NK-92 treated with Interleukin-12 subunit alpha and Interleukin-12 subunit beta, amount 100 ng/mL, for 24 hours (cell line): ENCODE results near the gene EEF1A2.
A peak's percentile ranks its signal among the peaks of the same experiment; 100 is the strongest.

Experiments
- DNase-seq: peaks from one replicate; lab custom pipeline; 2025; lab: John Stamatoyannopoulos, UW

Gene EEF1A2

GRCh38 chr20:63499338-63499969 is 571 bp upstream of the EEF1A2 start:
- DNase-seq, result no peak

- no peak for DNase-seq
Observed at GRCh38 chr20:63497946-63498935, 642 bp downstream of the EEF1A2 start.

- no peak for DNase-seq
Observed at GRCh38 chr20:63497138-63497945, 1.5 kb downstream of the EEF1A2 start.

GRCh38 chr20:63496596-63497120 is 2.2 kb downstream of the EEF1A2 start:
- DNase-seq, result no peak

GRCh38 chr20:63495741-63496595 is 2.9 kb downstream of the EEF1A2 start:
- DNase-seq, result peak; percentile 44

GRCh38 chr20:63495167-63495720 is 3.6 kb downstream of the EEF1A2 start:
- no peak for DNase-seq

- no peak for DNase-seq
Observed at GRCh38 chr20:63494420-63495166, 4.3 kb downstream of the EEF1A2 start.

GRCh38 chr20:63494084-63494419 is 4.8 kb downstream of the EEF1A2 start:
- no peak for DNase-seq

GRCh38 chr20:63493563-63494020 is 5.3 kb downstream of the EEF1A2 start:
- DNase-seq, result no peak

- DNase-seq, result no peak
Observed at GRCh38 chr20:63492982-63493381, 5.9 kb downstream of the EEF1A2 start.

GRCh38 chr20:63492518-63492917 is 6.4 kb downstream of the EEF1A2 start:
- DNase-seq, result no peak

GRCh38 chr20:63491635-63492230 is 7.2 kb downstream of the EEF1A2 start:
- no peak for DNase-seq

GRCh38 chr20:63491078-63491477 is 7.8 kb downstream of the EEF1A2 start:
- DNase-seq, result no peak

GRCh38 chr20:63490416-63490815 is 8.5 kb downstream of the EEF1A2 start:
- DNase-seq, result no peak

GRCh38 chr20:63488315-63489251 is 10.3 kb downstream of the EEF1A2 start:
- no peak for DNase-seq

GRCh38 chr20:63487781-63488241 is 11.1 kb downstream of the EEF1A2 start:
- no peak for DNase-seq

- no peak for DNase-seq
Observed at GRCh38 chr20:63487116-63487764, 11.6 kb downstream of the EEF1A2 start.

- no peak for DNase-seq
Observed at GRCh38 chr20:63486300-63486855, 12.5 kb downstream of the EEF1A2 start.
